GM12891 (cell line): ENCODE results near the gene VWA3B.

Experiments
- POLR2A ChIP-seq: IDR thresholded peaks from 2 replicates; pipeline ENCODE4 v1.6.1; 2011; ENCODE audit warnings: low read depth, low read length, control low read depth
- TAF1 ChIP-seq: IDR thresholded peaks from 2 replicates; pipeline ENCODE4 v1.6.1; 2011; ENCODE audit warnings: low read depth, low read length, control low read depth

- TF ChIP-seq POLR2A = no peak
- TF ChIP-seq TAF1 = no peak
Observed at GRCh38 chr2:98090951-98091350, 4.0 kb downstream of the VWA3B start.
